Measurements from ENCODE around the gene C5AR2. TPM values are rescaled to one million over a fixed set of nuclear protein-coding genes. Genes with fewer than 3 reads are reported as not detected.

Gene C5AR2
- 1.0 TPM for total RNA-seq

DNA sequence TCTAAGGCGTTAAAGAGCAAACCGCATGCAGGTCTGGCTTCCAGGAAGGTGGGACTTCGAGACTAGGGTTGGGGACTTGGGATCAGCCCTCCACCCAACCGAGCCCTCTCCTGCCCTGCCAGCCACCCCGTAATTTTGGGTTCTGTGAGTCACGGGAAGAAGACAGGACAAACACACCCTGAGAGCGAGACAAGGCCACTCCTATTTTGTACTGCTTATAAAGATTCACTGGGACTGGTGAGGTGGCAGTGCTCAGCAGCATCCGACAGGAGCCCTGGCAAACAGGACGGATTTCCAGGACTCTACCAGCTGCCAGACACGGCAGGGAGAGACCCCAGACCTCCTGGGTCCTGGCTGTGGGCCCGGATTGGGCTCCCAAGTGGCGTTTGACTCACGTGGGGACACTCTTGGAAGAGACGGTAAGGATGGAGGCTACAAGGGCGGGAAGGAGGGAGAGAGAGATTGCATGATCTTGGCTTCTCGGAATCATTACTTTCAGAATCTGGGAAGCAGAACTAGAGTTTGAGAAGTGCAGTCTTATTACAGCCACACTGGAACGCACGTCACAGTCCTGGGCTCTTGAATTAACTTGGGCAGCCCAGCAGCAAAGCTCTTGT, at the start of gene C5AR2:
TSS of gene C5AR2 (plus strand) at position 245 of the 617 bp plus-strand sequence. CDS start 8,625 bp downstream, outside the sequence.

DNA sequence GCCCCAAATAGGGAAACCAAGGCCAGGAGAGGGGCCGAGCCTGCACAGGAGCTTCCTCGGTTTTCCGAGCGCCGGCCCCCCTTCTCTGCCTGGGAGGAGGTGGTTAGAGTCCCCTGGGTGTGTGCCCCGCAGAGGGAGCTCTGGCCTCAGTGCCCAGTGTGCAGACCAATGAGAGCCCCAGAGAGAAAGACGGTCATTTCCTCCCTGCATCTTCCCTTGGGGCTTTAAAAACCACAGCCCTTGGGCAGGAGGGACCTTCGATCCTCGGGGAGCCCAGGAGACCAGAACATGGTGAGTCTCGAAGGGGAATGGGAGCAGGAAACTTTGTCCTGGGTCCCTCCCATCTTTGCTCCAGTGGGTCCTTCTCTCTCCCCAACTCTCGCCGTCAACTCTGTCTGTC, 22.4 kb upstream of the C5AR2 start, which contains the start of gene C5AR1:
TSS of gene C5AR1 (plus strand) at position 254 of the 400 bp plus-strand sequence. CDS start at position 289, 35 bp downstream.

DNA sequence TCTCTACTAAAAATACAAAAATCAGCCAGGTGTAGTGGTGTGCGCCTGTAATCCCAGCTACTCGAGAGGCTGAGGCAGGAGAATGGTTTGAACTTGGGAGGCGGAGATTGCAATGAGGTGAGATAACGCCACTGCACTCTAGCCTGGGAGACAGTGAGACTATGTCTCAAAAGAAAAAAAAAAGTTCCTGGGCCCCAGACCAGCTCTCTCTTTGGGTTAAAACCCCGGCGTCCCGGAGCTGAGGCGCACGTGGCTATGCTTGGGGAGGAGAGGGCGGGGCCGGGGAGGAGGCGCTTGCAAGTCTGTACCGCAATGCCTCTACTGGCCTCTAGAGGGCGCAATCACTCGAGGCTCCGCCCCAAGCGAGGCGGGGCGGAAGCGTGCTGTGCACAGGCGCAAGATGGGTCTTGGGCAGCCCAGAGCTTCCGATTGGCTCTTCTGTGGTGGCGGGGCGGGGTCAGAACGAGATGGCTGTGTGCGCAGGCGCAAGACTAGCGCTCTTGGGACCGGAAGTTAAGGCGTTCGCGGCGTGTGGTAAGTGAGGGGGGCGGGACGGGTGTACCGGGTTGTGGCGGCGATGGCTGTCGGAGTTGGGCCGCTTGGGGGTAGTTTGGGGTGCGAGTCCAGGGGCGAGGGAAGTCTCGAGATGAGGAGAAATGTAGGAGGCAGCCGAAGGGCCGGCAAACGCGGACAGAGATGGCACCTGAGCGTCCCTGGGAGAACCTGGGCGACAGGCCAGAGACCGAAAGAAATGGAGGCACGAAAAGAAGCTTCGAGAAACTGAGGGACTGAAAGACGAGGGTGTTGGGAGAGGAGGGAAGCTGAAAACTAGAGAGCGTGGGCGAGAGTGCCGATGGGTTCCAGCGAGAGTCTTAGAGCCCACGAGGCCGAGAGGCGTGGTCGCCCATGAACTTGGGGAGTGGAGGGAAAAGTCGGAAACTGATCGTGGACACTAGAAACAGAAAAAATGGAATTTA, 17.1 kb downstream of the C5AR2 start, which contains the start of gene DHX34:
TSS of gene DHX34 (plus strand) at position 497 of the 977 bp plus-strand sequence. CDS start 3,716 bp downstream, outside the sequence.

Other genes starting within 250 kb of the C5AR2 start
- 28.3 TPM for gene ZC3H4, start 218.4 kb upstream of the C5AR2 start, total RNA-seq
- gene SAE1, start 201.3 kb upstream of the C5AR2 start, total RNA-seq: 85.8 TPM
- gene BBC3, start 101.0 kb upstream of the C5AR2 start, total RNA-seq: 8.1 TPM
- gene CCDC9, start 75.7 kb upstream of the C5AR2 start, total RNA-seq: 20.5 TPM
- gene INAFM1, start 57.3 kb upstream of the C5AR2 start, total RNA-seq: 4.4 TPM
- 2.0 TPM for gene C5AR1, start 22.3 kb upstream of the C5AR2 start, total RNA-seq
- gene DHX34, start 17.1 kb downstream of the C5AR2 start, total RNA-seq: 21.4 TPM
- gene MEIS3, start 87.4 kb downstream of the C5AR2 start, total RNA-seq: 31.7 TPM
- gene SLC8A2, start 139.7 kb downstream of the C5AR2 start, total RNA-seq: 16.1 TPM
- gene KPTN, start 152.0 kb downstream of the C5AR2 start, total RNA-seq: 11.7 TPM
- 72.6 TPM for gene NAPA, start 182.9 kb downstream of the C5AR2 start, total RNA-seq
- gene ZNF541, start 241.0 kb downstream of the C5AR2 start, total RNA-seq: 0.44 TPM

Measured in camera-type eye (tissue), 1 donor.